ENCODE data around the gene KRTAP19-7. TPM values are rescaled to one million over a fixed set of nuclear protein-coding genes. Genes with fewer than 3 reads are reported as not detected.

Gene KRTAP19-7
- total RNA-seq, 3 donors from 2014 or later, result not detected

- Histone ChIP-seq H3K4me3 (no peak within 1 kb of the TSS), H3K36me3 (no peaks in the 10 kb centered on the region), H3K27ac (no peak within 1 kb of the TSS), H3K9me3 (peaks cover 0 to 6% of the 10 kb centered on the region in 2 donors), H3K4me1 (no peaks in the 10 kb centered on the region), H3K27me3 (no peaks in the 10 kb centered on the region)
- no peak for DNase-seq (ENCODE audit: low spot score in 2 of 2)
- intact Hi-C loops (cut with DNase I; ENCODE audit: low total_unique reads), result no loop called here
- TF ChIP-seq POLR2AphosphoS5 (IDR thresholded peaks at IDR 0.05), result no peak
- no peak for TF ChIP-seq CTCF (IDR thresholded peaks at IDR 0.05)
- no peak for TF ChIP-seq POLR2A (IDR thresholded peaks at IDR 0.05)
Observed at GRCh38 chr21:30590297-30590696, 29.2 kb upstream of the KRTAP19-7 start, which contains the start of gene KRTAP22-2. Gene KRTAP22-2, minus strand, starts transcription at chr21:30590397.

GRCh38 chr21:30582870-30583269 is 21.8 kb upstream of the KRTAP19-7 start:
- intact Hi-C loops (cut with DNase I; ENCODE audit: low total_unique reads), result no loop called here
- no peak overlapping the region for H3K27ac ChIP-seq
- no peaks in the 10 kb centered on the region for H3K4me1 ChIP-seq
- H3K9me3 ChIP-seq, result peaks cover 0 to 6% of the 10 kb centered on the region in 2 donors
- no peak overlapping the region for H3K4me3 ChIP-seq
- H3K27me3 ChIP-seq, result no peaks in the 10 kb centered on the region
- no peaks in the 10 kb centered on the region for H3K36me3 ChIP-seq
- TF ChIP-seq POLR2A (IDR thresholded peaks at IDR 0.05), result no peak
- TF ChIP-seq CTCF (IDR thresholded peaks at IDR 0.05), result no peak
- no peak for TF ChIP-seq POLR2AphosphoS5 (IDR thresholded peaks at IDR 0.05)
- no peak for DNase-seq (ENCODE audit: low spot score in 2 of 2)

GRCh38 chr21:30580132-30580531 is 19.0 kb upstream of the KRTAP19-7 start:
- no peaks in the 10 kb centered on the region for H3K4me1 ChIP-seq
- no peak for DNase-seq (ENCODE audit: low spot score in 2 of 2)
- no peak overlapping the region for H3K27ac ChIP-seq
- H3K4me3 ChIP-seq, result no peak overlapping the region
- intact Hi-C loops (cut with DNase I; ENCODE audit: low total_unique reads), result no loop called here
- no peaks in the 10 kb centered on the region for H3K36me3 ChIP-seq
- TF ChIP-seq CTCF (IDR thresholded peaks at IDR 0.05) (no peak), POLR2AphosphoS5 (IDR thresholded peaks at IDR 0.05) (no peak), POLR2A (IDR thresholded peaks at IDR 0.05) (no peak)
- H3K27me3 ChIP-seq, result no peaks in the 10 kb centered on the region
- no peaks in the 10 kb centered on the region for H3K9me3 ChIP-seq

- H3K4me3 ChIP-seq, result no peak overlapping the region
- no peak overlapping the region for H3K27ac ChIP-seq
- H3K36me3 ChIP-seq, result no peaks in the 10 kb centered on the region
- TF ChIP-seq POLR2A (IDR thresholded peaks at IDR 0.05) (no peak), POLR2AphosphoS5 (IDR thresholded peaks at IDR 0.05) (no peak), CTCF (IDR thresholded peaks at IDR 0.05) (no peak)
- no peaks in the 10 kb centered on the region for H3K9me3 ChIP-seq
- H3K27me3 ChIP-seq, result no peaks in the 10 kb centered on the region
- intact Hi-C loops (cut with DNase I; ENCODE audit: low total_unique reads), result no loop called here
- no peak for DNase-seq (ENCODE audit: low spot score in 2 of 2)
- no peaks in the 10 kb centered on the region for H3K4me1 ChIP-seq
Observed at GRCh38 chr21:30579346-30579745, 18.2 kb upstream of the KRTAP19-7 start.

GRCh38 chr21:30577766-30578165 is 16.7 kb upstream of the KRTAP19-7 start:
- no peak for TF ChIP-seq POLR2A (IDR thresholded peaks at IDR 0.05)
- no peak for TF ChIP-seq CTCF (IDR thresholded peaks at IDR 0.05)
- no peak for TF ChIP-seq POLR2AphosphoS5 (IDR thresholded peaks at IDR 0.05)
- intact Hi-C loops (cut with DNase I; ENCODE audit: low total_unique reads), result no loop called here

More at GRCh38 chr21:30577766-30578165, 16.7 kb upstream of the KRTAP19-7 start:
- no peaks in the 10 kb centered on the region for H3K4me1 ChIP-seq
- no peak overlapping the region for H3K27ac ChIP-seq
- no peaks in the 10 kb centered on the region for H3K36me3 ChIP-seq
- H3K27me3 ChIP-seq, result no peaks in the 10 kb centered on the region
- no peak overlapping the region for H3K4me3 ChIP-seq
- no peaks in the 10 kb centered on the region for H3K9me3 ChIP-seq
- DNase-seq (ENCODE audit: low spot score in 2 of 2), result no peak
